H1 (cell line): ENCODE measurements around the gene DNAJC6. TPM values are rescaled to one million over a fixed set of nuclear protein-coding genes. Genes with fewer than 3 reads are reported as not detected.

Experiments used
- CTCF ChIA-PET: fragments of 300-600 bp; sonication (Branson Sonifier 250); formaldehyde crosslinking; loops from one replicate; lab custom pipeline; 2021; ENCODE audit not compliant: partially characterized antibody; lab: Charles Lee
- POLR2A ChIA-PET: fragments of 300-600 bp; sonication (Branson Sonifier 250); formaldehyde crosslinking; loops from one replicate; lab custom pipeline; 2021; ENCODE audit warnings: inconsistent platforms; ENCODE audit not compliant: partially characterized antibody; lab: Charles Lee
- DNase-seq, 2 experiments: peaks; one replicate each; pipeline versions ENCODE4 v3.0.0 to v3.0.0-alpha.2; 2010 to 2022; ENCODE audit warnings: low spot score in 2 of 2, low read depth in 1 of 2, mixed read lengths in 1 of 2
- FAIRE-seq: peaks from 2 replicates; lab custom pipeline; 2011; peaks lifted over from hg19 to GRCh38; lab: Jason Lieb, UNC
- H2AFZ ChIP-seq: 2 replicates; pipeline ENCODE4 v1.8.1; 2012; ENCODE audit warnings: low read length, inconsistent platforms
- H2AK5ac ChIP-seq: 2 replicates; pipeline ENCODE4 v1.6.1; 2013; ENCODE audit warnings: low read depth, low read length
- H2BK120ac ChIP-seq: replicated peaks from 2 replicates; pipeline ENCODE3; 2013; ENCODE audit warnings: low read depth, low read length, inconsistent platforms
- H2BK12ac ChIP-seq: 2 replicates; pipeline ENCODE4 v1.6.1; 2013; ENCODE audit warnings: low read depth, low read length
- H2BK15ac ChIP-seq: 2 replicates; pipeline ENCODE4 v1.6.1; 2013; ENCODE audit warnings: low read length
- H2BK20ac ChIP-seq: 2 replicates; pipeline ENCODE4 v1.6.1; 2013; ENCODE audit warnings: low read length
- H2BK5ac ChIP-seq: 2 replicates; pipeline ENCODE4 v1.6.1; 2013; ENCODE audit warnings: low read depth, low read length
- H3K14ac ChIP-seq: 2 replicates; pipeline ENCODE4 v1.6.1; 2013; ENCODE audit warnings: inconsistent platforms; ENCODE audit not compliant: insufficient read length
- H3K18ac ChIP-seq: 2 replicates; pipeline ENCODE4 v1.6.1; 2013; ENCODE audit warnings: low read length; ENCODE audit errors: extremely low read depth
- H3K23ac ChIP-seq: 2 replicates; pipeline ENCODE4 v1.6.1; 2013; ENCODE audit warnings: inconsistent platforms; ENCODE audit not compliant: insufficient read length
- H3K23me2 ChIP-seq: 2 replicates; pipeline ENCODE4 v1.6.1; 2013; ENCODE audit warnings: low read depth, low read length
- H3K27ac ChIP-seq: 2 replicates; pipeline ENCODE4 v1.6.1; 2011; ENCODE audit warnings: low read depth, low read length, inconsistent platforms
- H3K27me3 ChIP-seq, 4 experiments: replicated peaks in 1 of 4; 1 replicate in 1 of 4; 2 replicates in 3 of 4; pipeline versions ENCODE4 v1.6.1 to v1.8.1; 2011 to 2013; ENCODE audit warnings: low read length in 3 of 4, mild to moderate bottlenecking in 3 of 4, inconsistent platforms in 2 of 4, mixed read lengths in 2 of 4, moderate library complexity in 1 of 4; ENCODE audit not compliant: control insufficient read depth in 3 of 4, insufficient read depth in 3 of 4; ENCODE audit errors: extremely low read depth in 1 of 4
- H3K36me3 ChIP-seq, 4 experiments: 2 replicates each; pipeline versions ENCODE4 v1.6.1 to v1.8.1; 2011 to 2013; ENCODE audit warnings: mild to moderate bottlenecking in 4 of 4, low read length in 3 of 4, moderate library complexity in 2 of 4, control low read depth in 1 of 4, inconsistent platforms in 1 of 4; ENCODE audit not compliant: insufficient read depth in 4 of 4, control insufficient read depth in 2 of 4
- H3K4ac ChIP-seq: replicated peaks from 2 replicates; pipeline ENCODE3; 2013; ENCODE audit warnings: low read length, low read depth, mixed read lengths, inconsistent platforms; ENCODE audit not compliant: insufficient read length
- H3K4me1 ChIP-seq, 4 experiments: replicated peaks in 1 of 4; 1 replicate in 1 of 4; 2 replicates in 3 of 4; pipeline versions ENCODE4 v1.6.1 to v1.8.1; 2011 to 2013; ENCODE audit warnings: low read length in 3 of 4, inconsistent platforms in 2 of 4, mixed read lengths in 1 of 4; ENCODE audit not compliant: insufficient read depth in 4 of 4, control insufficient read depth in 3 of 4
- H3K4me2 ChIP-seq, 2 experiments: 2 replicates each; pipeline versions ENCODE4 v1.6.1 to v1.8.1; 2011 to 2013; ENCODE audit warnings: low read depth in 2 of 2, low read length in 2 of 2, control low read depth in 1 of 2, inconsistent platforms in 1 of 2, mild to moderate bottlenecking in 1 of 2; ENCODE audit not compliant: insufficient read depth in 1 of 2
- H3K4me3 ChIP-seq, 4 experiments: fragments of 200-600, 300-600 bp in 1 of 4; sonication (generic), shearing (Covaris generic), sonication (Bioruptor Twin) in 1 of 4; 2 replicates each; pipeline versions ENCODE4 v1.5.1 to v1.8.1; 2011 to 2016; ENCODE audit warnings: low read length in 4 of 4, low read depth in 3 of 4, control low read depth in 2 of 4, inconsistent platforms in 2 of 4, mild to moderate bottlenecking in 2 of 4, mixed read lengths in 1 of 4, moderate library complexity in 1 of 4; ENCODE audit not compliant: insufficient read depth in 2 of 4; ENCODE audit errors: extremely low read depth in 1 of 4
- H3K56ac ChIP-seq: replicated peaks from 2 replicates; pipeline ENCODE3; 2013; ENCODE audit warnings: low read depth, mild to moderate bottlenecking, mixed read lengths, low read length, inconsistent platforms; ENCODE audit not compliant: insufficient read length
- H3K79me1 ChIP-seq: 2 replicates; pipeline ENCODE4 v1.6.1; 2013; ENCODE audit warnings: low read depth, low read length, control low read depth
- H3K79me2 ChIP-seq, 2 experiments: 2 replicates each; pipeline versions ENCODE4 v1.6.1 to v1.8.1; 2012 to 2013; ENCODE audit warnings: low read length in 2 of 2, mild to moderate bottlenecking in 2 of 2, inconsistent platforms in 1 of 2; ENCODE audit not compliant: insufficient read depth in 2 of 2, control insufficient read depth in 1 of 2
- H3K9ac ChIP-seq, 4 experiments: replicated peaks in 1 of 4; 1 replicate in 1 of 4; 2 replicates in 3 of 4; pipeline versions ENCODE4 v1.6.1 to v1.8.1; 2011 to 2013; ENCODE audit warnings: low read depth in 3 of 4, low read length in 3 of 4, control low read depth in 2 of 4, mild to moderate bottlenecking in 2 of 4, moderate library complexity in 2 of 4, inconsistent platforms in 1 of 4; ENCODE audit errors: extremely low read depth in 1 of 4
- H3K9me3 ChIP-seq, 2 experiments: 2 replicates each; pipeline versions ENCODE4 v1.6.1 to v1.8.1; 2012 to 2013; ENCODE audit warnings: mild to moderate bottlenecking in 2 of 2, moderate library complexity in 2 of 2, control low read depth in 1 of 2, inconsistent platforms in 1 of 2, low read depth in 1 of 2, low read length in 1 of 2, mixed read lengths in 1 of 2; ENCODE audit not compliant: insufficient read depth in 2 of 2
- H4K20me1 ChIP-seq, 2 experiments: replicated peaks in 1 of 2; 2 replicates each; pipeline versions ENCODE3 to v1.8.1; 2011 to 2013; ENCODE audit warnings: inconsistent platforms in 2 of 2, low read length in 2 of 2, mild to moderate bottlenecking in 1 of 2; ENCODE audit not compliant: insufficient read depth in 2 of 2, control insufficient read depth in 1 of 2
- H4K5ac ChIP-seq: 2 replicates; pipeline ENCODE4 v1.6.1; 2013; ENCODE audit warnings: low read length, low read depth, mixed read lengths, inconsistent platforms; ENCODE audit not compliant: insufficient read length
- H4K8ac ChIP-seq: 2 replicates; pipeline ENCODE4 v1.8.0; 2013; ENCODE audit warnings: mild to moderate bottlenecking, moderate library complexity, low read length, inconsistent platforms; ENCODE audit not compliant: insufficient read depth; ENCODE audit errors: extremely low read depth
- H4K91ac ChIP-seq: replicated peaks from 2 replicates; pipeline ENCODE3; 2013; ENCODE audit warnings: low read length, mixed read lengths, inconsistent platforms; ENCODE audit not compliant: insufficient read length
- CBX5 ChIP-seq: fragments of 300-800, 300-1000 bp; sonication (generic); IDR thresholded peaks from 2 replicates; pipeline ENCODE4 v1.7.1; 2016; ENCODE audit warnings: antibody characterized with exemption, low read length, low read depth
- CBX8 ChIP-seq: fragments of 300-800, 300-1000 bp; sonication (generic); IDR thresholded peaks from 2 replicates; pipeline ENCODE4 v1.7.1; 2016; ENCODE audit warnings: low read depth, low read length, borderline replicate concordance
- CEBPB ChIP-seq: IDR thresholded peaks from 2 replicates; pipeline ENCODE4 v1.6.1; 2012; ENCODE audit warnings: low read depth, low read length
- CREB1 ChIP-seq: IDR thresholded peaks from 2 replicates; pipeline ENCODE4 v1.6.1; 2012; ENCODE audit warnings: inconsistent platforms
- GTF2F1 ChIP-seq: IDR thresholded peaks from 2 replicates; pipeline ENCODE4 v1.6.1; 2012; ENCODE audit warnings: low read depth, low read length, improper control_type of control experiment, borderline replicate concordance
- JUN ChIP-seq: IDR thresholded peaks from 2 replicates; pipeline ENCODE4 v1.6.1; 2011; ENCODE audit warnings: low read depth, mild to moderate bottlenecking, improper control_type of control experiment, low read length
- KDM1A ChIP-seq: fragments of 200-600, 300-600 bp; sonication (generic); IDR thresholded peaks from 2 replicates; pipeline ENCODE4 v1.7.1; 2016; ENCODE audit warnings: mild to moderate bottlenecking, low read length, borderline replicate concordance
- KDM4A ChIP-seq: IDR thresholded peaks from one replicate; pipeline ENCODE4 v1.7.1; 2012; ENCODE audit warnings: low read depth, mild to moderate bottlenecking, moderate library complexity, low read length, inconsistent platforms; ENCODE audit not compliant: severe bottlenecking
- POU5F1 ChIP-seq: IDR thresholded peaks from 2 replicates; pipeline ENCODE4 v1.6.1; 2011; ENCODE audit warnings: low read depth, mild to moderate bottlenecking, low read length, moderate library complexity
- SIX5 ChIP-seq: IDR thresholded peaks from 2 replicates; pipeline ENCODE4 v1.6.1; 2011; ENCODE audit warnings: mild to moderate bottlenecking, low read depth, low read length
- WGBS, 2 experiments: shearing (Covaris generic) in 1 of 2; methylation state at CpG; one replicate each; pipeline versions ENCODE4 v1.1.6 to v1.1.7; 2013 to 2015; ENCODE audit warnings: low lambda C conversion rate in 2 of 2, mixed read lengths in 2 of 2, inconsistent platforms in 1 of 2, low coverage in 1 of 2, missing lambda C conversion rate in 1 of 2; ENCODE audit not compliant: insufficient replicate concordance in 2 of 2, insufficient coverage in 1 of 2, insufficient read length in 1 of 2; ENCODE audit errors: extremely low coverage in 1 of 2, missing lambda C conversion rate in 1 of 2; 5-methylcytosine and 5-hydroxymethylcytosine counted together
- polyA plus RNA-seq, 7 experiments: library from polyadenylated mRNA; depleted of rRNA in 3 of 7; stranded (reverse) in 5 of 7; unstranded in 2 of 7; fragments of >200 nt in 5 of 7; fragments of 200-250 nt in 2 of 7; gene quantifications; 1 replicate in 5 of 7; 2 replicates in 1 of 7; 4 replicates in 1 of 7; pipeline versions ENCODE4 v1.2.1 to v1.2.3, GENCODE V29; 2011 to 2013; ENCODE audit warnings: missing spikeins in 2 of 7, mixed read lengths in 2 of 7
- total RNA-seq: library from RNA; stranded (reverse); fragmentation: NEBNext Ultra II Directional; extraction: Animal tissue kit (Norgen Biotek cat#: 25700); gene quantifications from 2 replicates; pipeline ENCODE4 v1.2.1, GENCODE V29; 2021

Gene DNAJC6
- total and polyA plus RNA-seq, 2 of the 8 experiments (the other 6 are each of a cell fraction or from before 2014, with no cell fraction given): 1.6 to 3.0 TPM

- POLR2A ChIA-PET: no interaction called here
- no peaks in the 10 kb centered on the region for H3K27me3 ChIP-seq
- no peak overlapping the region for H3K56ac ChIP-seq
- H3K79me2 ChIP-seq: no peaks in the 10 kb centered on the region
- no peak overlapping the region for H2AFZ ChIP-seq
- TF ChIP-seq JUN (no peak), CREB1 (no peak), KDM1A (no peak), CEBPB (no peak), CBX8 (no peak), CBX5 (no peak), GTF2F1 (no peak), KDM4A (no peak), SIX5 (no peak), POU5F1 (no peak)
- H3K4me2 ChIP-seq: no peak overlapping the region
- H2BK12ac ChIP-seq: no peak overlapping the region
- H3K36me3 ChIP-seq: no peaks in the 10 kb centered on the region
- no peak overlapping the region for H3K14ac ChIP-seq
- no peak overlapping the region for H3K18ac ChIP-seq
- H4K91ac ChIP-seq: no peak overlapping the region
- H2BK120ac ChIP-seq: no peak overlapping the region
- DNase-seq (no peak), FAIRE-seq (no peak)
- no peaks in the 10 kb centered on the region for H3K23me2 ChIP-seq
- no peak overlapping the region for H4K8ac ChIP-seq
- no peaks in the 10 kb centered on the region for H4K20me1 ChIP-seq
- H3K23ac ChIP-seq: no peak overlapping the region
- H2AK5ac ChIP-seq: no peak overlapping the region
- no peaks in the 10 kb centered on the region for H3K79me1 ChIP-seq
- H4K5ac ChIP-seq: no peak overlapping the region
- H3K9me3 ChIP-seq: no peaks in the 10 kb centered on the region
- no peak overlapping the region for H3K27ac ChIP-seq
- no peak overlapping the region for H2BK20ac ChIP-seq
- H2BK15ac ChIP-seq: no peak overlapping the region
- WGBS, 2 experiments: 93% methylated on average over 1 of the region's 1 CpG; no CpG with 5 or more reads in 1 of the 2 experiments
- H3K9ac ChIP-seq: no peak overlapping the region
- no peak overlapping the region for H3K4me3 ChIP-seq
- CTCF ChIA-PET: interaction anchor here (1.5 kb wide), 1 partner anchor 8 kb away, joined by 4 read pairs; no protein-coding TSS in a partner anchor
- no peak overlapping the region for H3K4ac ChIP-seq
- no peak overlapping the region for H2BK5ac ChIP-seq
- no peaks in the 10 kb centered on the region for H3K4me1 ChIP-seq
Measured at GRCh38 chr1:65372557-65372956, 63.2 kb downstream of the DNAJC6 start.
